ENCODE data around the gene DCAF15. TPM values are rescaled to one million over a fixed set of nuclear protein-coding genes. Genes with fewer than 3 reads are reported as not detected.

Gene DCAF15
- total and polyA plus RNA-seq, 3 donors from 2014 or later: 79.3 to 151 (median 82.6) TPM

- intact Hi-C loops (cut with DNase I; ENCODE audit: low total_unique reads): no loop called here
- Histone ChIP-seq H3K4me3 (no peak overlapping the region), H3K9me3 (no peaks in the 10 kb centered on the region), H3K27ac (no peak overlapping the region), H3K27me3 (no peaks in the 10 kb centered on the region), H3K36me3 (ENCODE audit: low read depth, missing control alignments) (no peaks in the 10 kb centered on the region), H3K4me1 (peaks cover 4% of the 10 kb centered on the region)
- 79 to 83% methylated on average over 16 to 22 of the region's 22 CpGs for WGBS, 2 donors
- no peak for DNase-seq
- no peak for TF ChIP-seq POLR2A (IDR thresholded peaks at IDR 0.05)
- TF ChIP-seq, protein P1, sequence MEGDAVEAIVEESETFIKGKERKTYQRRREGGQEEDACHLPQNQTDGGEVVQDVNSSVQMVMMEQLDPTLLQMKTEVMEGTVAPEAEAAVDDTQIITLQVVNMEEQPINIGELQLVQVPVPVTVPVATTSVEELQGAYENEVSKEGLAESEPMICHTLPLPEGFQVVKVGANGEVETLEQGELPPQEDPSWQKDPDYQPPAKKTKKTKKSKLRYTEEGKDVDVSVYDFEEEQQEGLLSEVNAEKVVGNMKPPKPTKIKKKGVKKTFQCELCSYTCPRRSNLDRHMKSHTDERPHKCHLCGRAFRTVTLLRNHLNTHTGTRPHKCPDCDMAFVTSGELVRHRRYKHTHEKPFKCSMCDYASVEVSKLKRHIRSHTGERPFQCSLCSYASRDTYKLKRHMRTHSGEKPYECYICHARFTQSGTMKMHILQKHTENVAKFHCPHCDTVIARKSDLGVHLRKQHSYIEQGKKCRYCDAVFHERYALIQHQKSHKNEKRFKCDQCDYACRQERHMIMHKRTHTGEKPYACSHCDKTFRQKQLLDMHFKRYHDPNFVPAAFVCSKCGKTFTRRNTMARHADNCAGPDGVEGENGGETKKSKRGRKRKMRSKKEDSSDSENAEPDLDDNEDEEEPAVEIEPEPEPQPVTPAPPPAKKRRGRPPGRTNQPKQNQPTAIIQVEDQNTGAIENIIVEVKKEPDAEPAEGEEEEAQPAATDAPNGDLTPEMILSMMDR (IDR thresholded peaks at IDR 0.05): no peak
Observed at GRCh38 chr19:13935765-13936510, 16.4 kb upstream of the DCAF15 start.

DNA sequence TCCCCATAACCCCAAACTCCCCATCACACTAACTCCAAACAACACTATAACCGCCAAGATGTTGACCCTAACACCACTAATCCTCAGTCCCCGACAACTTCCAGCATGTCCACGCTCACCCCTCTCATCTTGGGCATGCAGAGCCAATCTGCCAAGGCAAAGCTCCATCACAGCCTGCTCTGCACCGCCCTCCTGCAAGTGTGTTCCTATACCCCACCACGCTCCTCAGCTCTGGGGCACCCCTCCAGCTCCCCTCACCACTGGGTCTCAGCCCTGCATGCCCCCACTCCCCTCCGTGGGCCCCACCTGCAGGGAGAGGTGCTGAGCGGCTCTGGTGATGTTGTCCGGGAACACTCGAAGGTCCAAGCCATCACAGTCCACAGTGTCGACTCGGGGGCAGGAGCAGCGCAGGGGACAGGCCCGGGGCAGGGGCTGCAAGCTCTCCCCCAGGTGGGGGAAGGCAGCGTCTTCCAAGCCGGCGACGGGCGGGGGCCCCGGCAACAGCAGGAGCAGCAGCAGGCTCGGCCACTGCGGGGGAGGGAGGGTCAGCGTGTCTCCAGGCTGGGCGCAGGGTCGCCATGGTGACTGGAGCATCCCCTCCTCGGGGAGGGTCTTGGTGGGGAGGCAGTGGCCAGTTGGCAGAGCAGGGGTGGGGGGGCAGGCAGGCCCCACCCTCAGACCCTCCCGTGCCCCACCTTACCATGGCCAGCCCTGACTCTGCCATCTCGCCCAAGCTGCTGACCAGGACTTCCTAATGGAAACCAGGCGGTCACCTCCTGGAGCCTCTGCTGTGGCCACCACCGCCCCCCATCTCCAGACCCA is 14.6 kb upstream of the DCAF15 start:
- intact Hi-C loops (cut with DNase I; ENCODE audit: low total_unique reads): no loop called here
- no peaks in the 10 kb centered on the region for H3K9me3 ChIP-seq
- WGBS, 2 donors: 19 to 32% methylated on average over 15 to 27 of the region's 29 CpGs
- no peak for TF ChIP-seq POLR2A (IDR thresholded peaks at IDR 0.05)
- TF ChIP-seq, protein P1 (IDR thresholded peaks at IDR 0.05): no peak
- DNase-seq: no peak
- H3K4me1 ChIP-seq: peaks cover 4% of the 10 kb centered on the region
- peak overlapping the region; percentile 41 to 51 for H3K4me3 ChIP-seq
- H3K36me3 ChIP-seq (ENCODE audit: low read depth, missing control alignments): no peaks in the 10 kb centered on the region
- no peaks in the 10 kb centered on the region for H3K27me3 ChIP-seq
- H3K27ac ChIP-seq: peak overlapping the region; percentile 72 to 79

DNA sequence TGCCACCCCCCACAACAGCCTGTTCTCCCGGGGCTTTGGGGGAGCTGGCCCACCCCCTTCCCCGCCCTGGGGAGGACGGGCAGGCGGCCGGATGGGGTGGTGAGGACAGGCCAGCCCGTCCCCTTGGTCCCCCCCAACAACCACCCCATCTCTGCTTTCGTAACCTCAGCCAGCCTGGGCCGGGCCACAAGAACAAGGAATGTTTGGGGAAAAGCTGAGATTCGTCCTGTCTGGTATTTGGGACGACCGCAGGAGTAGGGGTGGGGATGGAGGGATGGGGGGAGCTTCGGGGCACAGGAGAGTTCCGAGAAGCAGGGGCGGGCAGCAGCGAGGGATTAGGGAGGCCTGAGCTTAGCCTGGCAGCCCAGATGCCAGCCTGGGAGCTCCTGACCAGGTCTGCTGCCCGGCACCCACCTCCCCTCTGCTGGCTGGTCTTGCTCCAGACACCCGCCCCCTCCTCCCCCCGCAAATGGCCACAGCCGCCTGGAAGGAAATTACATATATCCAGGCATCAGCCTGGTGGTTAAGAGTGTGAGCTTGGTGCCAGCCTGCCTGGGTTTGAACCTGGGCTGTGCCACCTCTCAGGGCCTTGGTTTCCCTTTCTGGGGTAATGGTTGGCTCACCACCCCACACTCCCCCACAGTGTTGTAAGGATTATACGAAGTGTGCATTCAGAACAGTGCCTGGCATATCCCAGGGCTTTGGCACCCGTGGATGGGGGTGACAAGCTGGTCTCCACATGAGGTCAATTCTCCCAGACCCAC is 13.8 kb upstream of the DCAF15 start, which contains the start of gene PODNL1:
Gene PODNL1 (minus strand): TSS at position 117 of the 764 bp plus-strand sequence. CDS start 236 bp downstream, outside the sequence.
- Histone ChIP-seq H3K4me1 (peaks cover 4% of the 10 kb centered on the region), H3K4me3 (peak within 1 kb of the TSS; percentile 41 to 51), H3K27ac (peak within 1 kb of the TSS; percentile 72 to 79), H3K27me3 (no peaks in the 10 kb centered on the region), H3K9me3 (no peaks in the 10 kb centered on the region), H3K36me3 (ENCODE audit: low read depth, missing control alignments) (no peaks in the 10 kb centered on the region)
- 20 to 44% methylated on average over 1 to 21 of the region's 21 CpGs for WGBS, 2 donors
- no peak for DNase-seq
- intact Hi-C loops (cut with DNase I; ENCODE audit: low total_unique reads): no loop called here
- TF ChIP-seq, protein P1 (IDR thresholded peaks at IDR 0.05): no peak
- TF ChIP-seq POLR2A (IDR thresholded peaks at IDR 0.05): no peak

DNA sequence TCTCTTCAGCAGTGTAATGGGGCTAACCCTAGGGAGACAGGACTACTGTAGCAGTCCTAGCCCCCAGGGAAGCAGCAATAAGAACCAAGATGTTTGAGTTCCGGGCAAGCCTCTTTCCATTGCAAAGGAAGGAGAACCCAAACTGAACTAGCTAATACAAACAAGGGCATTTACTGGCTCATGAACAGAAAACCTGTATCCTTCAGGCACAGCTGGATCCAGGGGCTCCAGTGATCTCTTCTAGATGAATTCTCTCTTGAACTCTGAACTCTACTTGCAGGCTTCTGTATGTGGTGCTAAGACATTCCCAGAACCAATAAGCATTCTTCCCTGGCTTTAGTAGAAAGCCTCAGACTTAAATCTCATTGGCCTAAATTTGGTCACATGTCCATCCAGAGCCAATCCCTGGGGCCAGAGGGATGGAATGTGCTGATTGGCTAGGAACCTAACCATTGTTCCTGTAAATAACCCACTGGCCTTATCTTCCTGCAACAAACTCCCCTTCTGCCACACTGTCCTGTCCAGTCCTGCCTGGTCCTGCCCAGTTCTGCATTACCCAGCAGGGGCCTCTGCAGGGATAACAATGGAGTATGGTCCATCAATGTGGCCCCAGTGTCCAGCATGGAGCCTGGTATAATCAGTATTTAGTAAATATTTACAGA is 10.2 kb upstream of the DCAF15 start:
- peaks cover 4% of the 10 kb centered on the region for H3K4me1 ChIP-seq
- no peak overlapping the region for H3K4me3 ChIP-seq
- peak; percentile 36 for DNase-seq
- H3K27me3 ChIP-seq: no peaks in the 10 kb centered on the region
- TF ChIP-seq, protein P1 (IDR thresholded peaks at IDR 0.05): no peak
- TF ChIP-seq POLR2A (IDR thresholded peaks at IDR 0.05): no peak
- H3K36me3 ChIP-seq (ENCODE audit: low read depth, missing control alignments): no peaks in the 10 kb centered on the region
- WGBS, 2 donors: 84 to 93% methylated on average over 1 of the region's 1 CpG
- H3K27ac ChIP-seq: no peak overlapping the region
- intact Hi-C loops (cut with DNase I; ENCODE audit: low total_unique reads): no loop called here
- no peaks in the 10 kb centered on the region for H3K9me3 ChIP-seq
